Vagina (tissue), 2 donors: ENCODE results near the gene CAP1.

Experiments
- CTCF ChIP-seq, 3 experiments: fragments of 450-650 bp in 2 of 3; fragments of 200-600 bp in 1 of 3; sonication (generic) in 1 of 3; IDR thresholded peaks; one replicate each; pipeline ENCODE4 v1.5.1; 2017 to 2019; ENCODE audit warnings: antibody characterized with exemption in 3 of 3, mild to moderate bottlenecking in 2 of 3, moderate library complexity in 2 of 3
- POLR2A ChIP-seq, 2 donors: fragments of 450-650 bp; IDR thresholded peaks; one replicate each; pipeline ENCODE4 v1.6.1; 2017; ENCODE audit warnings: antibody characterized with exemption in 2 of 2, mild to moderate bottlenecking in 2 of 2, moderate library complexity in 2 of 2
- POLR2AphosphoS5 ChIP-seq, 2 donors: sonication (generic); formaldehyde crosslinking; IDR thresholded peaks; one replicate each; pipeline ENCODE4 v1.9.0; 2017; ENCODE audit warnings: antibody characterized with exemption in 2 of 2, mild to moderate bottlenecking in 2 of 2, low read depth in 1 of 2; ENCODE audit not compliant: insufficient read depth in 1 of 2

GRCh38 chr1:40004857-40005256 lies 35.7 kb upstream of the CAP1 start:
- TF ChIP-seq CTCF (IDR thresholded peaks at IDR 0.05), result no peak
- no peak for TF ChIP-seq POLR2AphosphoS5 (IDR thresholded peaks at IDR 0.05; ENCODE audit: insufficient read depth in 1 of 2, low read depth in 1 of 2)
- TF ChIP-seq POLR2A (IDR thresholded peaks at IDR 0.05), result no peak
